GM23248 (cell line): ENCODE data around the gene MMP15.

Experiments
- EZH2 ChIP-seq: fragments of 200-600 bp; sonication (generic); IDR thresholded peaks from 2 replicates; pipeline ENCODE4 v1.6.1; 2018; ENCODE audit warnings: antibody characterized with exemption, mild to moderate bottlenecking; ENCODE audit not compliant: insufficient read depth, poor library complexity, severe bottlenecking
- EZH2phosphoT487 ChIP-seq: fragments of 200-600 bp; sonication (generic); IDR thresholded peaks from 2 replicates; pipeline ENCODE4 v1.6.1; 2018; ENCODE audit warnings: antibody characterized with exemption, moderate library complexity, mild to moderate bottlenecking, low read depth; ENCODE audit not compliant: insufficient read depth

GRCh38 chr16:58001781-58002415, 23.7 kb upstream of the MMP15 start:
- TF ChIP-seq EZH2phosphoT487: no peak
- no peak for TF ChIP-seq EZH2
